AG04449 (cell line): ENCODE measurements around the gene KHDC4.

ENCODE experiments used
- CTCF ChIA-PET: fragments of 350-600 bp; formaldehyde crosslinking; extraction: SDS; loops from one replicate; lab custom pipeline; 2021; ENCODE audit warnings: antibody characterized with exemption; lab: Yijun Ruan, JAX
- POLR2A ChIA-PET: fragments of 400-600, 350-600 bp; formaldehyde crosslinking; extraction: SDS; loops from one replicate; lab custom pipeline; 2020; ENCODE audit warnings: antibody characterized with exemption, inconsistent platforms; lab: Yijun Ruan, JAX
- DNase-seq: peaks from one replicate; pipeline ENCODE4 v3.0.0-alpha.2; 2010; ENCODE audit warnings: low read depth, low spot score
- H3K4me3 ChIP-seq: 2 replicates; pipeline ENCODE4 v1.5.1; 2011; ENCODE audit warnings: low read depth, mild to moderate bottlenecking, control low read depth, low read length
- CTCF ChIP-seq: IDR thresholded peaks from one replicate; pipeline ENCODE4 v1.5.1; 2011; ENCODE audit warnings: mild to moderate bottlenecking, moderate library complexity, low read length, control low read depth, inconsistent platforms; ENCODE audit not compliant: insufficient read depth; ENCODE audit errors: missing control alignments

KHDC4 gene

GRCh38 chr1:155969377-155969791 lies 35.2 kb upstream of the KHDC4 start:
- POLR2A ChIA-PET: interaction anchor here (0.6 to 4.6 kb wide), 3 partner anchors 8 to 35 kb away, joined by 3 to 29 read pairs (median 4); partner anchors contain the start of gene ARHGEF2
- DNase-seq: no peak
- H3K4me3 ChIP-seq: peak overlapping the region; percentile 8; the same call in 1 of the 2 replicates
- CTCF ChIA-PET: interaction anchor here (1.0 to 4.0 kb wide), 3 partner anchors 8 to 31 kb away, joined by 3 to 24 read pairs (median 5); partner anchors contain the start of gene ARHGEF2
- no peak for TF ChIP-seq CTCF

GRCh38 chr1:155968670-155969069 lies 34.5 kb upstream of the KHDC4 start:
- ChIA-PET POLR2A (interaction anchor here (0.6 to 4.6 kb wide), 3 partner anchors 9 to 35 kb away, joined by 4 to 29 read pairs (median 5); partner anchors contain the start of gene ARHGEF2), CTCF (interaction anchor here (1.7 to 4.0 kb wide), 3 partner anchors 9 to 30 kb away, joined by 5 to 24 read pairs (median 6); partner anchors contain the start of gene ARHGEF2)
- TF ChIP-seq CTCF: no peak
- DNase-seq: no peak
- H3K4me3 ChIP-seq: no peak overlapping the region

- CTCF ChIA-PET: interaction anchor here (1.1 to 4.0 kb wide), 5 partner anchors 10 to 30 kb away, joined by 3 to 24 read pairs (median 6); partner anchors contain the start of gene ARHGEF2
- POLR2A ChIA-PET: interaction anchor here (0.7 to 4.6 kb wide), 6 partner anchors 9 to 37 kb away, joined by 3 to 29 read pairs (median 4); partner anchors contain the start of gene ARHGEF2
- no peak for TF ChIP-seq CTCF
- no peak for DNase-seq
- no peak overlapping the region for H3K4me3 ChIP-seq
Observed at GRCh38 chr1:155968051-155968400, 33.8 kb upstream of the KHDC4 start.

GRCh38 chr1:155967341-155968050 lies 33.3 kb upstream of the KHDC4 start:
- DNase-seq: no peak
- CTCF ChIA-PET: interaction anchor here (1.1 to 4.0 kb wide), 5 partner anchors 10 to 22 kb away, joined by 3 to 24 read pairs (median 6); partner anchors contain the start of gene ARHGEF2
- POLR2A ChIA-PET: interaction anchor here (0.7 to 4.6 kb wide), 6 partner anchors 10 to 37 kb away, joined by 3 to 29 read pairs (median 4); partner anchors contain the start of gene ARHGEF2

GRCh38 chr1:155966750-155967149 lies 32.5 kb upstream of the KHDC4 start:
- no peak for TF ChIP-seq CTCF
- H3K4me3 ChIP-seq: no peak overlapping the region
- CTCF ChIA-PET: interaction anchor here (1.1 to 4.0 kb wide), 4 partner anchors 9 to 23 kb away, joined by 5 to 24 read pairs (median 8); partner anchors contain the start of gene ARHGEF2
- no peak for DNase-seq
- POLR2A ChIA-PET: interaction anchor here (1.5 to 4.6 kb wide), 2 partner anchors 11 to 12 kb away, joined by 4 to 29 read pairs; partner anchors contain the start of gene ARHGEF2

More at GRCh38 chr1:155967341-155968050, 33.3 kb upstream of the KHDC4 start:
- no peak for TF ChIP-seq CTCF
- H3K4me3 ChIP-seq: no peak overlapping the region
